IPS-15b (cell line): Measurements from ENCODE around the gene SYTL4.

Source experiments
- H3K27me3 ChIP-seq: one replicate; pipeline ENCODE4 v1.6.1; 2013; ENCODE audit warnings: low read length; ENCODE audit not compliant: control insufficient read depth, insufficient read depth
- H3K36me3 ChIP-seq: one replicate; pipeline ENCODE4 v1.6.1; 2013; ENCODE audit warnings: low read length; ENCODE audit not compliant: control insufficient read depth, insufficient read depth
- H3K4me1 ChIP-seq: one replicate; pipeline ENCODE4 v1.6.1; 2013; ENCODE audit warnings: mild to moderate bottlenecking, low read length; ENCODE audit not compliant: control insufficient read depth, insufficient read depth
- H3K4me3 ChIP-seq: one replicate; pipeline ENCODE4 v1.5.1; 2013; ENCODE audit warnings: low read depth, low read length
- H3K9ac ChIP-seq: one replicate; pipeline ENCODE4 v1.6.1; 2013; ENCODE audit warnings: low read depth, mild to moderate bottlenecking, low read length
- H3K9me3 ChIP-seq: one replicate; pipeline ENCODE4 v1.6.1; 2013; ENCODE audit warnings: mild to moderate bottlenecking, low read length; ENCODE audit not compliant: control insufficient read depth, insufficient read depth

The SYTL4 gene

GRCh38 chrX:100687128-100687527 is 44.8 kb downstream of the SYTL4 start:
- no peak overlapping the region for H3K9ac ChIP-seq
- H3K4me1 ChIP-seq = no peaks in the 10 kb centered on the region
- H3K27me3 ChIP-seq = no peaks in the 10 kb centered on the region
- H3K4me3 ChIP-seq = no peak overlapping the region
- H3K36me3 ChIP-seq = no peaks in the 10 kb centered on the region
- H3K9me3 ChIP-seq = no peaks in the 10 kb centered on the region

GRCh38 chrX:100685997-100686305 is 46.0 kb downstream of the SYTL4 start:
- Histone ChIP-seq H3K4me1 (no peaks in the 10 kb centered on the region), H3K9me3 (no peaks in the 10 kb centered on the region), H3K9ac (no peak overlapping the region), H3K27me3 (no peaks in the 10 kb centered on the region), H3K36me3 (no peaks in the 10 kb centered on the region), H3K4me3 (no peak overlapping the region)

GRCh38 chrX:100685284-100685996 is 46.5 kb downstream of the SYTL4 start:
- Histone ChIP-seq H3K4me1 (no peaks in the 10 kb centered on the region), H3K27me3 (no peaks in the 10 kb centered on the region), H3K4me3 (no peak overlapping the region), H3K36me3 (no peaks in the 10 kb centered on the region), H3K9me3 (no peaks in the 10 kb centered on the region), H3K9ac (no peak overlapping the region)

GRCh38 chrX:100682939-100683338 is 49.0 kb downstream of the SYTL4 start:
- peaks cover 5% of the 10 kb centered on the region for H3K4me1 ChIP-seq
- no peak overlapping the region for H3K9ac ChIP-seq
- H3K4me3 ChIP-seq = no peak overlapping the region
- no peaks in the 10 kb centered on the region for H3K27me3 ChIP-seq
- no peaks in the 10 kb centered on the region for H3K36me3 ChIP-seq
- H3K9me3 ChIP-seq = no peaks in the 10 kb centered on the region

GRCh38 chrX:100681599-100681998 is 50.3 kb downstream of the SYTL4 start:
- H3K9me3 ChIP-seq = no peaks in the 10 kb centered on the region
- no peak overlapping the region for H3K9ac ChIP-seq
- H3K27me3 ChIP-seq = no peaks in the 10 kb centered on the region
- H3K4me1 ChIP-seq = peaks cover 5% of the 10 kb centered on the region
- H3K4me3 ChIP-seq = no peak overlapping the region
- no peaks in the 10 kb centered on the region for H3K36me3 ChIP-seq

GRCh38 chrX:100680756-100681155 is 51.2 kb downstream of the SYTL4 start:
- Histone ChIP-seq H3K9ac (no peak overlapping the region), H3K4me1 (peaks cover 5% of the 10 kb centered on the region), H3K9me3 (no peaks in the 10 kb centered on the region), H3K4me3 (no peak overlapping the region), H3K27me3 (no peaks in the 10 kb centered on the region), H3K36me3 (no peaks in the 10 kb centered on the region)

GRCh38 chrX:100677611-100678181 is 54.2 kb downstream of the SYTL4 start:
- no peaks in the 10 kb centered on the region for H3K9me3 ChIP-seq
- no peak overlapping the region for H3K4me3 ChIP-seq
- H3K9ac ChIP-seq = no peak overlapping the region

GRCh38 chrX:100674705-100675104 is 57.2 kb downstream of the SYTL4 start:
- no peaks in the 10 kb centered on the region for H3K27me3 ChIP-seq
- peaks cover 5% of the 10 kb centered on the region for H3K4me1 ChIP-seq
- H3K9me3 ChIP-seq = no peaks in the 10 kb centered on the region
- no peak overlapping the region for H3K4me3 ChIP-seq
- H3K36me3 ChIP-seq = no peaks in the 10 kb centered on the region
- no peak overlapping the region for H3K9ac ChIP-seq

More at GRCh38 chrX:100677611-100678181, 54.2 kb downstream of the SYTL4 start:
- no peaks in the 10 kb centered on the region for H3K36me3 ChIP-seq
- H3K4me1 ChIP-seq = peaks cover 5% of the 10 kb centered on the region
- no peaks in the 10 kb centered on the region for H3K27me3 ChIP-seq

- Histone ChIP-seq H3K9me3 (no peaks in the 10 kb centered on the region), H3K4me3 (no peak overlapping the region), H3K4me1 (peaks cover 5% of the 10 kb centered on the region), H3K9ac (no peak overlapping the region), H3K36me3 (no peaks in the 10 kb centered on the region), H3K27me3 (no peaks in the 10 kb centered on the region)
These were observed 58.4 kb downstream of the SYTL4 start for GRCh38 chrX:100673397-100673953.

GRCh38 chrX:100672966-100673365 is 59.0 kb downstream of the SYTL4 start:
- H3K9me3 ChIP-seq = no peaks in the 10 kb centered on the region
- no peaks in the 10 kb centered on the region for H3K27me3 ChIP-seq
- no peak overlapping the region for H3K9ac ChIP-seq
- H3K4me1 ChIP-seq = no peaks in the 10 kb centered on the region
- H3K4me3 ChIP-seq = no peak overlapping the region
- no peaks in the 10 kb centered on the region for H3K36me3 ChIP-seq

- no peak overlapping the region for H3K4me3 ChIP-seq
- no peaks in the 10 kb centered on the region for H3K4me1 ChIP-seq
- no peaks in the 10 kb centered on the region for H3K9me3 ChIP-seq
- no peaks in the 10 kb centered on the region for H3K36me3 ChIP-seq
- no peaks in the 10 kb centered on the region for H3K27me3 ChIP-seq
- H3K9ac ChIP-seq = no peak overlapping the region
These were observed 68.3 kb downstream of the SYTL4 start for GRCh38 chrX:100663642-100664041.

- Histone ChIP-seq H3K36me3 (no peaks in the 10 kb centered on the region), H3K27me3 (no peaks in the 10 kb centered on the region), H3K9me3 (no peaks in the 10 kb centered on the region), H3K9ac (no peak overlapping the region), H3K4me3 (no peak overlapping the region), H3K4me1 (no peaks in the 10 kb centered on the region)
These were observed 69.1 kb downstream of the SYTL4 start for GRCh38 chrX:100662796-100663195.
